NK-92 (cell line): Measurements from ENCODE around the gene SPINK6.

Source experiments
- DNase-seq: peaks from one replicate; lab custom pipeline; 2025; ENCODE audit not compliant: unreplicated experiment; lab: John Stamatoyannopoulos, UW

SPINK6 gene

GRCh38 chr5:148221508-148221907 is 18.7 kb downstream of the SPINK6 start:
- DNase-seq = no peak

DNA sequence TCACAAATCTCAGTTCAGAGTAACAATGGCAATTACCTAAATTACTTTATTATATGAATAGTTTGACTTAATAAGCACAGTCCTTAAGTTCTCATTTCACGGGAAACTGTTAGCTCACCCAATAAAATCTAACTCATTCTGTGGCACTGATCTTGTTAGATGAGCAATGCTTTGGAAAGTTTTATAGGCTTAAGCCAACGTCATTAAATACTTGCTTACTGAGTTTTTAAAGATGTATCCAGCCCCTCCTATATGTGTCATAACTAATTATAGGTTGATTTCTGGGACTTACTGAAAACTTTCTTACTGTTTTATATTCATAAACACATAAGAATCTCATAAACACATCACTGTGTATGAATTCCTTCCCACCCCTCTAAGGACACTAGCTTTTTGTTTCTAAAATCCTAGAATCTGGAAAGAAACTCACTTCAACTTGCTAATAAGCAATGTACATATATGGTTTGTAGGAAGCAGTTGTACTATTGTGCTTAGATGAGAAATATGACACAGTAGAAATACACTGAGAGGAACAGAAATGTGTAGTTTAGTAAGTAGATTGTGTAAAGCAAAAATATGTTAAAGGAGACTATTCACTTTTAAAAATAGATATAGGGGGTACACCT is 21.4 kb downstream of the SPINK6 start:
- no peak for DNase-seq

GRCh38 chr5:148228392-148228984 is 25.6 kb downstream of the SPINK6 start:
- DNase-seq = no peak

DNA sequence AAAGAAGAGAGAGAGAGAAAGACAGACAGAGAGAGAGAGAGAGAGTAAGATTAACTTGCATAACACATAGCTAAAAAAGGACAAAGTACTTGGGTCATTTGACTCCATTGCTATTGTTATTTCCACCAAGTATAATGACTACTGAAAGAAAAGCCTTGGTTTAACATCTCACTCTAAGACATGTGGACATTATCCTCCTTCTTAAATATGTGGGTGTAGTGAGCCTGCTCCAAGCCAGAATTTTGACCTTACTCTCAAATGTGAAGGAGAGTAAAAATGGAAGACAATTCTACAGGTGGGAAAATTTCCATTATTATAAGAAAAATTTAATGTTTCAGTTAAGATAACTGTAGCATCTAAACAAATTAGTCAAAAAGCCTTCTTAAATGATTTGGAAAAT is 27.0 kb downstream of the SPINK6 start:
- DNase-seq = no peak

- no peak for DNase-seq
Measured at GRCh38 chr5:148230240-148230639, 27.4 kb downstream of the SPINK6 start.

GRCh38 chr5:148237785-148238417 is 35.1 kb downstream of the SPINK6 start:
- DNase-seq = no peak

DNA sequence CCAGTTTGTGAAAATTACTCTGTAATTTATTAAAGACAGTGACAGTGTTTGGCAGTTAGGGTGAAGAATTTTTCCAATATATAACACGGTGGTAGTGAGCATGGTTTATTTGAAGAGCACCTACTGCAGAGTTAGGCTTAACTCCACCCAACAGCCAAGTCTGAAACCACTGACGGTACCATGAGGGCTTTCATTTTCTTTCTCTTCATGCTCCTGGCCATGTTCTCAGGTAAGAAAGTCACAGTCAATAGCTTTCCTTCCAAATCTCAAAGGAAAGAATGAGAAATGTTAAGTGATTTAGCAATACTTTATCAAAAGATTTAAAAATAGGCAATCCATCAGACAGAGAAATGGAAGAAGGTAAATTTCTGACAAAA is 35.6 kb downstream of the SPINK6 start, which contains the start of gene MARCOL:
Gene MARCOL (plus strand): TSS at position 108 of the 377 bp plus-strand sequence. CDS start 73 bp downstream, at position 181.
- DNase-seq = no peak

DNA sequence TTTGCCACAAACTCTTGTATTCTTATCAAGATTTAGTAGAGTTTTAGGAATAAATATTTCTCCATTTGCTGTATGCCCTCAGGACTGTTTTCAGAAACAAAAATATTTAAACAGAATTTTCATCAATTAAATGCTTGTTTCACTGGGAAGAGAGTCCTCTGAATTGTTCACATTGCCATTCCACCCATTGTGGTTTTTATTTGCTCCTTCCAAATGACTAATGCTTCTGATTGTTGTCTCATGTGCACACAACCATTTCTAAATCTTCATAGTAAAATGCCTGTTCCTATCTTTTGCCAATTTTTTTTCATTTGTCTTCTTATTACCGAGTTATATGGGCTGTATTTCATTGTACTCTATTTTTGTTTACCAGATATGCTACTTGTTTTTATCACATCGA is 46.1 kb downstream of the SPINK6 start:
- DNase-seq = no peak

GRCh38 chr5:148255456-148255855 is 52.6 kb downstream of the SPINK6 start:
- DNase-seq = no peak

GRCh38 chr5:148259288-148259687 is 56.4 kb downstream of the SPINK6 start:
- DNase-seq = no peak

DNA sequence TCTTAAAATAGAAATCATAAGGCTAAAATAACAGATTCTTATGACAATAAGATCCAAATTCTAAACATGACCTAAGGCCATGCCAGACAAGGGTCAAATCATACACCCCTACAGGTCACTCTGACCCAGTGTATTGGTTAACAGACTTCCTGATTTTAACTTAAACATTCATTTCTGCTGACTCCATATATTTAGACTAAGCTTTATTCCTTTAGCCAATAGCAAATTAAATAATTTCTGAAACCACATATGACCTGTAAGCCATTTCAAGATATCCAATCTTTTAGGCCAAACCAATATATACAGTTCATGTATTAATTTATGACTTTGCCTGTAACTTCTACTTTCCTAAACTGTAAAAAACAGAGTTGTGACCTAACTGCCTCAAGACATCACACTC is 58.4 kb downstream of the SPINK6 start:
- DNase-seq = no peak
